Astrocyte (in vitro differentiated cells and primary cell): ENCODE data around the gene EHD4.

Experiments
- CTCF ChIP-seq: IDR thresholded peaks from 2 replicates; pipeline ENCODE4 v1.5.1; 2011; ENCODE audit warnings: low read depth, mild to moderate bottlenecking, inconsistent platforms, low read length, moderate library complexity; ENCODE audit not compliant: insufficient read depth
- EZH2 ChIP-seq: IDR thresholded peaks from 2 replicates; pipeline ENCODE4 v1.6.1; 2012; ENCODE audit warnings: mild to moderate bottlenecking, low read length, inconsistent platforms; ENCODE audit not compliant: insufficient read depth

GRCh38 chr15:41882689-41883483 lies 89.5 kb downstream of the EHD4 start:
- TF ChIP-seq CTCF (no peak), EZH2 (no peak)
